Measurements from ENCODE around the gene KLHDC2.

- no peak for TF ChIP-seq CTCF (IDR thresholded peaks at IDR 0.05)
- TF ChIP-seq EP300 (IDR thresholded peaks at IDR 0.05) = no peak
- TF ChIP-seq USF2 (IDR thresholded peaks at IDR 0.05) = no peak
- TF ChIP-seq POLR2A (IDR thresholded peaks at IDR 0.05; ENCODE audit: low read length) = no peak
Observed at GRCh38 chr14:49783394-49784014, 15.6 kb downstream of the KLHDC2 start.

Measured in A549 (cell line).